Right lobe of liver (tissue), 4 donors: ENCODE results near the gene CTAGE4.
"Not testable (repeated sequence)": the region's sequence is repeated elsewhere in the genome, so short reads cannot be mapped to it uniquely, and the experiment has no call there.

Experiments
- POLR2A ChIP-seq: fragments of 450-650 bp; IDR thresholded peaks from one replicate; pipeline ENCODE4 v1.6.1; 2017; ENCODE audit warnings: antibody characterized with exemption, mild to moderate bottlenecking
- TF ChIP-seq, protein P1 (sequence below), 4 donors: fragments of 200-600 bp in 3 of 4; fragments of 450-650 bp in 1 of 4; IDR thresholded peaks; one replicate each; pipeline versions ENCODE4 v1.5.1 to v1.8.0; 2016 to 2022; ENCODE audit warnings: antibody characterized with exemption in 4 of 4, mild to moderate bottlenecking in 2 of 4
- donor health status: DM: no; HTN: no; CAD: no.
- donor health status: DM: no; HTN: no; CAD: no.
- donor health status: DM: no; HTN: yes; CAD: no.

DNA sequence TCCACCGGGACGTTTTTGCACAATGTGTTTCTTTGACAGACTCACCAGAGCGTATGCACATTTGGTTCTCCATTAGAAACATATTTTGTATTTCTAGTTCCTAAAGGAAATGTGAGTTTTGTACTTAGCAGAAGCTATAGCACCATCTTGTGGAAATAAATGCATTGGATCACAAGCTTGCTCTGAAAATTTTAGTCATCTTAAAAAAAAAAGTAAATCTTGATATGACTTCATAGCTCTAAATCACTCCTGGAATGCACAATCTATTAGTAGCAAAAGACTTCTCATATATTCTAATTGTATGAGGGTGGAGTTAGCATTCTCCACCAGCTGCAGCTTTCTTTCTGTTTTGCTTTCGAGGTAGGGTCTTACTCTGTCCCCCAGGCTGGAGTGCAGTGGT is 35.9 kb downstream of the CTAGE4 start:
- TF ChIP-seq, protein P1, sequence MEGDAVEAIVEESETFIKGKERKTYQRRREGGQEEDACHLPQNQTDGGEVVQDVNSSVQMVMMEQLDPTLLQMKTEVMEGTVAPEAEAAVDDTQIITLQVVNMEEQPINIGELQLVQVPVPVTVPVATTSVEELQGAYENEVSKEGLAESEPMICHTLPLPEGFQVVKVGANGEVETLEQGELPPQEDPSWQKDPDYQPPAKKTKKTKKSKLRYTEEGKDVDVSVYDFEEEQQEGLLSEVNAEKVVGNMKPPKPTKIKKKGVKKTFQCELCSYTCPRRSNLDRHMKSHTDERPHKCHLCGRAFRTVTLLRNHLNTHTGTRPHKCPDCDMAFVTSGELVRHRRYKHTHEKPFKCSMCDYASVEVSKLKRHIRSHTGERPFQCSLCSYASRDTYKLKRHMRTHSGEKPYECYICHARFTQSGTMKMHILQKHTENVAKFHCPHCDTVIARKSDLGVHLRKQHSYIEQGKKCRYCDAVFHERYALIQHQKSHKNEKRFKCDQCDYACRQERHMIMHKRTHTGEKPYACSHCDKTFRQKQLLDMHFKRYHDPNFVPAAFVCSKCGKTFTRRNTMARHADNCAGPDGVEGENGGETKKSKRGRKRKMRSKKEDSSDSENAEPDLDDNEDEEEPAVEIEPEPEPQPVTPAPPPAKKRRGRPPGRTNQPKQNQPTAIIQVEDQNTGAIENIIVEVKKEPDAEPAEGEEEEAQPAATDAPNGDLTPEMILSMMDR (IDR thresholded peaks at IDR 0.05) = not testable (repeated sequence)
- TF ChIP-seq POLR2A = not testable (repeated sequence)
